ENCODE measurements around the gene RTL3. TPM values are rescaled to one million over a fixed set of nuclear protein-coding genes. Genes with fewer than 3 reads are reported as not detected.
A peak's percentile ranks its signal among the peaks of the same experiment; 100 is the strongest.
"Not testable (repeated sequence)": the region's sequence is repeated elsewhere in the genome, so short reads cannot be mapped to it uniquely, and the experiment has no call there.

The RTL3 gene, protein sequence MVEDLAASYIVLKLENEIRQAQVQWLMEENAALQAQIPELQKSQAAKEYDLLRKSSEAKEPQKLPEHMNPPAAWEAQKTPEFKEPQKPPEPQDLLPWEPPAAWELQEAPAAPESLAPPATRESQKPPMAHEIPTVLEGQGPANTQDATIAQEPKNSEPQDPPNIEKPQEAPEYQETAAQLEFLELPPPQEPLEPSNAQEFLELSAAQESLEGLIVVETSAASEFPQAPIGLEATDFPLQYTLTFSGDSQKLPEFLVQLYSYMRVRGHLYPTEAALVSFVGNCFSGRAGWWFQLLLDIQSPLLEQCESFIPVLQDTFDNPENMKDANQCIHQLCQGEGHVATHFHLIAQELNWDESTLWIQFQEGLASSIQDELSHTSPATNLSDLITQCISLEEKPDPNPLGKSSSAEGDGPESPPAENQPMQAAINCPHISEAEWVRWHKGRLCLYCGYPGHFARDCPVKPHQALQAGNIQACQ
- 0.59 TPM for total RNA-seq

- peak; percentile 62 for DNase-seq
These were observed at the start of gene RTL3 for GRCh38 chrX:78658845-78659744. Gene RTL3 (minus strand): TSS chrX:78659328. CDS start chrX:78658420, 908 bp downstream.

DNA sequence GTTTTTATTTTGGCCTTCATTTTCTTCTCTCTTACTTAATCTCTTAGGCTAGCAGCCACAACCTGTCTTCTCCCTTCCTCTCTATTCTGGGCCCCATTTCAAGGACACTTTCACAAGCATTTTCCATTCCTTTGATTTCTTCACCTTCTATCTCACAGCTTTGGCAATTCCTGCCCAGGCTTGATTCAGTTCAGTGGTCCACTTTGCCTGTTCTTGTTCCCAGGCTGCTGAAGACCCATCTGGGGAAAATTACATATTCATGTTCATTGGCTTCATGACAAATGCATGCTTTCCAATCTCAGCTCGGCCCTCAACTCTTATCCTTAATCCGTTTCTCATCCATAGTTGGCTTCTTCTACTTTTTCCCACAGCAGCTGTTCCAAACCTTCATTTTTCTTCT, 49.7 kb upstream of the RTL3 start:
- DNase-seq: peak; percentile 81

DNA sequence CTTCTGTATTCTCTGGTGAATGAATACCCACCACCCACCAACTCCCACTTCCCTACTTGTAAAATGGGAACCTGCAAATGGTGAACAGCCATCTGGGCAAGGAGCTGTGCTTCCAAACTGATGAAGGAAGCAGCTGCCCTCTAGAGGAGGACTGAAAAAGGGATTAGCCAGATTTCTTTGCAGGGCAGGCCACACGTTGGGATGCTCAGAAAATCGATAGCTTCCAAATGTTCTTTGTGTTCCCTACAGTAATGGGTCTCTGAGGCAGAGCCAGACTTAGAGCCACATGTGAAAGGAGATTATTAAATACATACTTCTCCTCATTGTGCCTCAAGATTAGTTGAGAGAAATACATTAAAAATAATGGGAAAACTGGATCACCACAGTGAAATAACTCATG, 49.1 kb upstream of the RTL3 start:
- peak; percentile 69 for DNase-seq

DNA sequence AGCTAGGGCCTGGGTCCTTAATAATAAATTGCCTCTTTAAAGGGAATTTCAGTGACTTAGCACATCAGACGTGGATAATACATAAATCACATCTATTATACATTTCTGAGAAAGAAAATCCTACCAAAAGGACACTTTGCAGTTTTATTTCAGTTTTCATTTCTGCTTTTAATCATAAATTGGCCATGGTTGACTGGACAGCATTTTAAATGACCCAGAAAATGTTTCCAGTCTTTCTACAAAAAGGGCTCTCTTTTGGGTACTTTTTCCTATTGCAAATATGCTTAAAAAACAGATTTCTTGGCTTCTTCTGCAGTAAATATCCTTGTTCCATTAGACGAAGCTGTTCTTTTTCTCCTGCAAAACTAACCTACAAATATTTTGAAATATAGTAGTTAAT, 46.9 kb upstream of the RTL3 start:
- peak; percentile 5 for DNase-seq

DNA sequence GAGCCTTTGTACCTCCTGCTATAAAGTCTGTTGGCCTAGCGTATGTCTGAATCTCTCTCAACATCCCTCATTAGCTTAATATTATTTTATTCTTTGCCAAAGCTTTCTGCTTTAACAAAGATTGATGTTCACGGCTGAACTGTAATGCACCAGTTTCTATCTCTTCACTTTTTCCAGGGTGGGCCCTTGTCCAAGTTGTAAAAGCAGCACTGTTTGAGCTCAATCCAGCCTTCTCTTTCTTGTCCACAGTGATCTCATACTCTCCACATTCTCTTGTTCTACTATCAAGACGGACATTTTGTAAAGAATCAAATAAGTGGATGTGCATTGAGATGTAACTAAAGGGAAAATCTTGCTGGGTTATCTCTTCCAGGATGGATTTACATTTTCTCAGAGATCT, 34.4 kb upstream of the RTL3 start:
- peak; percentile 26 for DNase-seq

GRCh38 chrX:78693012-78693411, 33.9 kb upstream of the RTL3 start:
- DNase-seq: no peak

DNA sequence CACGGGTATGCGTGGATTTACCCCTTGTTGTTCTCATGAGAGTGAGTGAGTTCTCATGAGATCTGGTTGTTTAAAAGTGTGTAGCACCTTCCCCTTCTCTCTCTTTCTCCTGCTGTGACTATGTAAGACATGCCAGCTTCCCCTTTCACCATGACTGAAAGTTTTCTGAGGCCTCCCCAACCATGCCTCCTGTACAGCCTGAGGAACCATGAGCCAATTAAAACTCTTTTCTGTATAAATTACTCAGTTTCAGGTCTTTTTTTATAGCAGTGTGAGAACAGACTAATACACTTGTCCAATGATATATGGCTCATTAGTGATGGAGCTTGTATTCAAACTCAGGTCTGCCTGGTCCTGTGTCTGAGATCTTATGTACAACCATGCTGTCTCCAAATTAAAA, 28.5 kb upstream of the RTL3 start:
- DNase-seq: no peak

DNA sequence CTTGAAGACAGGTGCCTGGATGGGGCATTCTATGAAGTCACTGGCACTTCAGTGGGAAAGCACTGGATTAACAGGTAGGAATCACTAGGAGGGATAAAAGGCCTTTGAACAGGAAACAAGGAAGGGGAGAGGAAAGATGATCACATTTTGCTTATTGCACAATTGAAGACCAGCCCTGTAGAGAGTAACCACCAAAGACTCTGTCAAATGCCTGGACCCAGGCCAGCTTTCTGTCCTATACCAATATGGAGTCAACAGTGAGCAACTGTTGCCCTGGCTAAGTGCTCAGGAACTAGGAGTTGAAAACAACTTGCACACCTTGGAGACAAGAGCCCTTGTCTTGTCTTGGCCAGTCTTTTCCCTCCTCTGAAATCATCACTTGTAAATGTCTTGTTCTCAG, 14.1 kb upstream of the RTL3 start:
- DNase-seq: no peak

- no peak for DNase-seq
These were observed 6.2 kb upstream of the RTL3 start for GRCh38 chrX:78665342-78665741.

DNA sequence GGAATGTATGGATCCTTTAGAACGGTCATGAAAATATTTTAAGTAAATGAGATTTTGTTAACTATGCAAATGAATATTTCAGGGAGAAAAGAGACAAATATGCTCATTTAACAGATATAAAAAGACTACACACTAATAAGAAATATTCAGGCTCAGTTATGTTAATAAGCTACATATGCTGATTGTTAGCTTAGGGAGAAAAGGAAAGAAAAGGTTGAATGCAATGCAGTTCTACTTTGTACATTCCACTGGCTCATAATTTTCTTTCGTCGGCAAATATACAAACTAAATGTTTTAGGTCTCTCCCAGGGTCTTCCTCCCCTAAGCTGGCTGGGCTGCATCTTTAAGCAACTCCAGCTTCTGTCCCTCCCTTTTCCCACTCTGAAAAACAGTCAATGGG, 2.7 kb upstream of the RTL3 start:
- DNase-seq: peak; percentile 55

GRCh38 chrX:78659955-78660354, 827 bp upstream of the RTL3 start:
- DNase-seq: no peak

- DNase-seq: no peak
These were observed 714 bp downstream of the RTL3 start for GRCh38 chrX:78658414-78658813.

DNA sequence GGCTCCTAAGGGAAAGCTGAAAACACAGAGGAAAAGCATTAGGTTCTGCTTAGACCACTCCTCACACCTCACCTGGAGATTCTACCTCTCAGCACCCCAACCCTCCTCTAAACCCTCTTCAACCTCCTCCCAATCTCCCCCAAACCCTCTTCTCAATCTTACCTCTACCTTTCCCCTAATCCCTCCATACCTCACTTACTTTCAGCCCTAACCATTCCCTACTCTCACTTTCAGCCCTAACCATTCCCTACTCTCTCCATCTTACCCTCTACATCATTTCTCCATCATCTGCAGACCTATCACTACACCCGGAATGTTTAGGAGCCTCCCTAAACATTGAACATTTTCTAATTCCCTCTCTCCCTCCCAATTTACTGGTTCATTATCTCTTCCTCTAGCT, 3.5 kb downstream of the RTL3 start:
- DNase-seq: no peak

GRCh38 chrX:78653118-78653822, 5.9 kb downstream of the RTL3 start:
- DNase-seq: no peak

DNA sequence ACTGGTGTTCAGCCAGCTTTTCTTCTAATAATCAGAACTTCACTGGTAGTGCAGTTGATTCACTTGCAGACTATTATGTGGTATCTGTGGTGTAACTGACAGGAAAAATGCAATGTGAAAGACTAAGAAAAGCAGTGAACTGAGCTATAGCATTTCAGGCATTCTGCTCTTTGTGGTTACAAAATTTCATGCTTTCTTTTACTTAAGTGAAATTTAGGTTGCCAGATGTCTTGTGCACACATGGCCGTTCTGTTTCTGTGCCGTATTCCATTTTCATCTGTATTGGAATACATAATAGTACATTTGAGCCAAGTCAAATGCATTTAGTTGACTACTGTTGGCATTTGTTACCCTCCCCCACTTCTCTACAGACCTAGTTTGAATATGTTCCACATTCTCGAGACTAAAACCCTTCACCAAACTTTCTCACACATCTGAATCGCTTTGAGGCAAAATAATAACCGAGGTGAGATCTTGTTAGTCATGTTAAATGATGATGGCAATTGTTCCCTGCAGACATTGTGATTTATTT, 8.2 kb downstream of the RTL3 start:
- peak; percentile 50 for DNase-seq

DNA sequence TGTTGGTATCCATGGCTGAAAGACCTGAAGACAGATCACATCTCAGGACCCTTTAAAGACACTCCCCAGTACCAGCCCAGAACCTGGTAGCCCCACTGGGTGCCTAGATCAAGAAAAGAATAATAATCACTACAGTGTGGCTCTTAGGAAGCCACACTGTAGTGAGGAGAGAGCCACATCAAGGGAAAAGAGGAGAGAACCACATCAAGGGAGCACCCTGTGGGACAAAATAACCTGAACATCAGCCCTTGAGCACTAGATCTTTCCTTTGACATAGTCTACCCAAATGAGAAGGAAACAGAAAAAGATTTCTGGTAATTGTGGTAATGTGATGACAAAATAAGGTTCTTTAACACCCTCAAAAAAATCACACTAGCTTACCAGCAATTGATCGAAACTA, 15.3 kb downstream of the RTL3 start:
- DNase-seq: no peak

- DNase-seq: peak; percentile 13
These were observed 16.0 kb downstream of the RTL3 start for GRCh38 chrX:78643096-78643495.

DNA sequence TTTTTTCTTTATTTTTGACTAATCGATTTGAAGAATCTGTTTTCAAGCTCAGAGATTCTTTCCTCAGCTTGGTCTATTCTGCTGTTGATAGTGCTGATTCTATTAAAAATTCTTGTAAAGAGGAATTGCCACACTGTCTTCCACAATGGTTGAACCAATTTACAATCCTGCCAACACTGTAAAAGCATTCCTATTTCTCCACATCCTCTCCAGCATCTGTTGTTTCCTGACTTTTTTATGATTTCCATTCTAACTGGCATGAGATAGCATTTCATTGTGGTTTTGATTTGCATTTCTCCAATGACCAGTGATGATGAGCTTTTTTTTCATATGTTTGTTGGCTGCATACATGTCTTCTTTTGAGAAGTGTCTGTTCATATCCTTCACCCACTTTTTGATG, 23.0 kb downstream of the RTL3 start:
- DNase-seq: not testable (repeated sequence)

- peak; percentile 82 for DNase-seq
These were observed 33.9 kb downstream of the RTL3 start for GRCh38 chrX:78624962-78625909.

GRCh38 chrX:78624426-78624825, 34.7 kb downstream of the RTL3 start:
- no peak for DNase-seq

- DNase-seq: peak; percentile 27
These were observed 36.3 kb downstream of the RTL3 start for GRCh38 chrX:78622831-78623230.

All from skin of body (tissue), 2 donors.